Tibial artery (tissue), 4 donors: ENCODE results near the gene PEAK3.

Experiments
- DNase-seq, 2 donors: peaks; one replicate each; pipeline ENCODE4 v3.0.0-alpha.2; 2019
- H3K27ac ChIP-seq, 2 donors: fragments of 200-600 bp; sonication (generic) in 1 of 2; 1 replicate in 1 of 2; 2 replicates in 1 of 2; pipeline ENCODE4 v1.5.1; 2018 to 2019; ENCODE audit warnings: mild to moderate bottlenecking in 1 of 2
- H3K27me3 ChIP-seq, 2 donors: fragments of 200-600 bp; sonication (generic) in 1 of 2; one replicate each; pipeline versions ENCODE4 v1.5.1 to v1.6.0; 2016 to 2019
- H3K36me3 ChIP-seq, 3 donors: fragments of 200-600 bp; sonication (generic) in 2 of 3; one replicate each; pipeline ENCODE4 v1.5.1; 2016 to 2019; ENCODE audit warnings: mild to moderate bottlenecking in 2 of 3
- H3K4me1 ChIP-seq, 4 donors: fragments of 200-600 bp; sonication (generic) in 2 of 4; 1 replicate in 3 of 4; 2 replicates in 1 of 4; pipeline ENCODE4 v1.5.1; 2016 to 2019
- H3K4me3 ChIP-seq, 2 donors: fragments of 200-600 bp; sonication (generic) in 1 of 2; 1 replicate in 1 of 2; 2 replicates in 1 of 2; pipeline ENCODE4 v1.5.1; 2018 to 2019; ENCODE audit warnings: mild to moderate bottlenecking in 2 of 2
- H3K9me3 ChIP-seq, 3 donors: fragments of 200-600 bp; sonication (generic) in 1 of 3; one replicate each; pipeline ENCODE4 v1.5.1; 2016 to 2019
- CTCF ChIP-seq, 2 experiments: fragments of 200-600 bp in 1 of 2; fragments of 450-650 bp in 1 of 2; IDR thresholded peaks; one replicate each; pipeline ENCODE4 v1.5.1; 2017 to 2019; ENCODE audit warnings: antibody characterized with exemption in 2 of 2, mild to moderate bottlenecking in 1 of 2, moderate library complexity in 1 of 2
- intact Hi-C: fragments of 100-400 bp; cut with DNase I; formaldehyde crosslinking; loops from one replicate; pipeline ENCODE4 v1.15.0; 2023; ENCODE audit warnings: low total_unique reads

Gene PEAK3

GRCh38 chr19:2307518-2308012 lies 25.6 kb upstream of the PEAK3 start:
- intact Hi-C loops: no loop called here
- Histone ChIP-seq H3K36me3 (no peaks in the 10 kb centered on the region), H3K4me3 (no peak overlapping the region), H3K27ac (no peak overlapping the region), H3K27me3 (peaks cover 0 to 84% of the 10 kb centered on the region in 2 donors), H3K9me3 (no peaks in the 10 kb centered on the region), H3K4me1 (peaks cover 0 to 18% (median 10%) of the 10 kb centered on the region in 4 donors)
- no peak for DNase-seq
- TF ChIP-seq CTCF (IDR thresholded peaks at IDR 0.05): no peak

- Histone ChIP-seq H3K4me1 (peaks cover 0 to 24% (median 14%) of the 10 kb centered on the region in 4 donors), H3K27me3 (peaks cover 0 to 84% of the 10 kb centered on the region in 2 donors), H3K36me3 (no peaks in the 10 kb centered on the region), H3K27ac (no peak overlapping the region), H3K4me3 (no peak overlapping the region), H3K9me3 (no peaks in the 10 kb centered on the region)
- DNase-seq: no peak
- intact Hi-C loops: no loop called here
- no peak for TF ChIP-seq CTCF (IDR thresholded peaks at IDR 0.05)
These were observed 25.0 kb upstream of the PEAK3 start for GRCh38 chr19:2306971-2307370.

- Histone ChIP-seq H3K4me3 (no peak overlapping the region), H3K9me3 (no peaks in the 10 kb centered on the region), H3K4me1 (peaks cover 0 to 24% (median 14%) of the 10 kb centered on the region in 4 donors), H3K27me3 (peaks cover 0 to 83% of the 10 kb centered on the region in 2 donors), H3K36me3 (no peaks in the 10 kb centered on the region), H3K27ac (no peak overlapping the region)
- TF ChIP-seq CTCF (IDR thresholded peaks at IDR 0.05): no peak
- intact Hi-C loops: no loop called here
- DNase-seq: no peak
These were observed 24.4 kb upstream of the PEAK3 start for GRCh38 chr19:2306281-2306806.

- no peak overlapping the region for H3K4me3 ChIP-seq
- H3K4me1 ChIP-seq: peaks cover 0 to 24% (median 14%) of the 10 kb centered on the region in 4 donors
- H3K9me3 ChIP-seq: no peaks in the 10 kb centered on the region
- H3K36me3 ChIP-seq: no peaks in the 10 kb centered on the region
- no peak for TF ChIP-seq CTCF (IDR thresholded peaks at IDR 0.05)
- intact Hi-C loops: no loop called here
- peaks cover 0 to 83% of the 10 kb centered on the region in 2 donors for H3K27me3 ChIP-seq
- H3K27ac ChIP-seq: no peak overlapping the region
- DNase-seq: no peak
These were observed 23.7 kb upstream of the PEAK3 start for GRCh38 chr19:2305452-2306280.

GRCh38 chr19:2303211-2303798 lies 21.3 kb upstream of the PEAK3 start:
- Histone ChIP-seq H3K4me3 (no peak overlapping the region), H3K27ac (no peak overlapping the region), H3K4me1 (peaks cover 0 to 21% (median 12%) of the 10 kb centered on the region in 4 donors), H3K36me3 (no peaks in the 10 kb centered on the region), H3K27me3 (peaks cover 0 to 66% of the 10 kb centered on the region in 2 donors), H3K9me3 (no peaks in the 10 kb centered on the region)
- intact Hi-C loops: no loop called here
- no peak for DNase-seq
- TF ChIP-seq CTCF (IDR thresholded peaks at IDR 0.05): no peak
